ENCODE measurements around the gene NUDT8.
A peak's percentile ranks its signal among the peaks of the same experiment; 100 is the strongest.

The NUDT8 gene, protein sequence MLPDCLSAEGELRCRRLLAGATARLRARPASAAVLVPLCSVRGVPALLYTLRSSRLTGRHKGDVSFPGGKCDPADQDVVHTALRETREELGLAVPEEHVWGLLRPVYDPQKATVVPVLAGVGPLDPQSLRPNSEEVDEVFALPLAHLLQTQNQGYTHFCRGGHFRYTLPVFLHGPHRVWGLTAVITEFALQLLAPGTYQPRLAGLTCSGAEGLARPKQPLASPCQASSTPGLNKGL

DNA sequence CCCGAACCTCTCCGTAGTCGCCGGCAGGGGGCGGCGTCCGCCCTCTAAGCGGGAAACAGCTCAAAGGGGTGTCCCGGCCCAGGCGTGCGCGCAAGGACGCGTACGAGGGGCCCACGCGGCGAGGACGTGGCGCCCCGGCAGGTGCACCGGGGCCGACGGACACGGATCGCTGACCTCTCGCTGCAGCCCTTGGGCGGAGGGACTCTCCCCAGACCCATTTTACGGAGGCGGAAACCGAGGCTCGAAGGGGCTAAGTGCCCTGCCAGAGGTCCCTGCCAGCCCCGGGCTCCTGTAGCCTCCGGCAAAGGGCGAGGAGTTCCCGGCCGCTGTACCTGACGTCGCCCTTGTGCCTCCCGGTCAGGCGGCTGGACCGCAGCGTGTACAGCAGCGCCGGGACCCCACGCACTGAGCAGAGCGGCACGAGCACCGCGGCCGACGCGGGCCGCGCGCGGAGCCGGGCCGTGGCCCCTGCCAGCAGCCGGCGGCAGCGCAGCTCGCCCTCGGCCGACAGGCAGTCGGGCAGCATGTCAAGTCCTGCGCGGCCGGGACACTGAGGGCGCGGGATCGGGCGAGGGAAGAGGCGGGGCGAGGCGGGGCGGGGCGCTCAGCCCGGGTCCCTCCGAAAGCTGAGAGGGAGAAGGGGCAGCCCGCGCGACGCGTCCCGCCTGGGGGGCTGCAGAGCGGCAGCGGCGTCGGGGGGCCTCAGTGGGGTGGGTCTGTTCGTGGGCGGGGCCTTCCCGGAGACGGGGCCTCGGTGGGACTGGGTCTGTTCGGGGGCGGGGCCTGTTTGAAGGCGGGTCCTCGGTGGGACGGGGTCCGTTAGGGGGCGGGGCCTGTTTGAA, at the start of gene NUDT8:
NUDT8 (minus strand) TSS at position 552 of the 842 bp plus-strand sequence; CDS start at position 526, 26 bp downstream.
- TF ChIP-seq, protein P1, sequence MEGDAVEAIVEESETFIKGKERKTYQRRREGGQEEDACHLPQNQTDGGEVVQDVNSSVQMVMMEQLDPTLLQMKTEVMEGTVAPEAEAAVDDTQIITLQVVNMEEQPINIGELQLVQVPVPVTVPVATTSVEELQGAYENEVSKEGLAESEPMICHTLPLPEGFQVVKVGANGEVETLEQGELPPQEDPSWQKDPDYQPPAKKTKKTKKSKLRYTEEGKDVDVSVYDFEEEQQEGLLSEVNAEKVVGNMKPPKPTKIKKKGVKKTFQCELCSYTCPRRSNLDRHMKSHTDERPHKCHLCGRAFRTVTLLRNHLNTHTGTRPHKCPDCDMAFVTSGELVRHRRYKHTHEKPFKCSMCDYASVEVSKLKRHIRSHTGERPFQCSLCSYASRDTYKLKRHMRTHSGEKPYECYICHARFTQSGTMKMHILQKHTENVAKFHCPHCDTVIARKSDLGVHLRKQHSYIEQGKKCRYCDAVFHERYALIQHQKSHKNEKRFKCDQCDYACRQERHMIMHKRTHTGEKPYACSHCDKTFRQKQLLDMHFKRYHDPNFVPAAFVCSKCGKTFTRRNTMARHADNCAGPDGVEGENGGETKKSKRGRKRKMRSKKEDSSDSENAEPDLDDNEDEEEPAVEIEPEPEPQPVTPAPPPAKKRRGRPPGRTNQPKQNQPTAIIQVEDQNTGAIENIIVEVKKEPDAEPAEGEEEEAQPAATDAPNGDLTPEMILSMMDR (IDR thresholded peaks at IDR 0.05; ENCODE audit: low read depth, low read length), result peak; percentile 83
- peak; percentile 82 to 85 for DNase-seq (ENCODE audit: low read depth in 2 of 2)
- H3K4me3 ChIP-seq (replicated peaks in 1 of 2; ENCODE audit: low read depth in 2 of 2, low read length in 2 of 2), result peak within 1 kb of the TSS; percentile 70 to 71

DNA sequence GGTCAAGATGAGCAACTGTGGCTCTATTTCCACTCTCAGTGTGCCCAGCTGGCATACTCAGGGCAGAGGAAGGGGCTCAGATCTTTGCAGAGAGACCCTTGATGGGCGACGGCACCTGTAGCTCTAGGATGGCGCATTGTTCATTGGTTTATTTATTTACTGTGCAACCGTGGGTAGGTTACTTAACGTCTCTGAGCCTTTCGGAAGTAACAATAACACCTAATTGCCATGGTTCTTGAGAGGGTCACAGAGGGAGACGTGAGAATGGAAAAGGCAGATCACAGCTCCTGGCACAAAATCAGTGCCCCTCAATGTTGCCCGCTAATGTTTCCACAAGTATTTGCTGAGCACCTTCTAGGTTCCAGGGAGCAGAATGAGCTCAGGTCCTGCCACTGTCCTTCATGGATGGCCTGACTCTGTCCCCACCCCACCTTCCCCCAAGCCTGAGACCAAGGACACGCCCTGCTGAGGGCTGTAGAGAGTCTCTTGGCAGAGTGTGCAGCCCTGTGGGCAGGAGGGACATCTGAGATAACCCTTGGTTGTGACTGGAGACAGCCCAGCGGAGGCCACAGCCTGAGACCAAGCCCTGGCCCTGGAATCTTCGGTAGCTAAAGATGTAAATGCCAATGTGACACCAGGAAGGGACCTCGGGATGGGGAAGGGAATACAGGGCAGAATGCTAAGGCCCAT, 45.5 kb upstream of the NUDT8 start:
- no peak overlapping the region for H3K4me3 ChIP-seq (replicated peaks in 1 of 2; ENCODE audit: low read depth in 2 of 2, low read length in 2 of 2)
- TF ChIP-seq, protein P1 (IDR thresholded peaks at IDR 0.05; ENCODE audit: low read depth, low read length), result no peak

DNA sequence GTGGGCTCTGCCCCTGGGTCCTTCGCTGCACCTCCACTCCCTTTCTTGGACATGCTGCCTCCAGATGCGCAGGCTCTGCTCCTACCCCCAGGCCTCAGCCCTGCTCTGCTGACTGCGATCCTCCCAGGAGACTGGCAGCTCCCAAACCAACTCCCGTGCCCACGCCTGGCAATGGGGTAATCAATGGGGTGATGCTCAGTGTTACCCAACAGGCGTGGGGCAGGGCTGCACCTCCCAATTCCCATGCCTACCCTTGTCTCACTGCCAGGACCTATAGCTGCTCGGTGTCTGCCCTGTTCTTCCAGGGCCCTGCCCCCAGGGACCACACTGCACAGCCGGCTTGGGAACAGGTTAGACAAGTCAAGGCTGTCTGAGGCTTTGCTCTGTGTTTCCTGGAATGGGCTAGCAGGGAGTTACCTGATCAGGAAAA, 44.7 kb upstream of the NUDT8 start, which contains the start of gene ALDH3B2:
ALDH3B2 (minus strand) TSS at position 182 of the 430 bp plus-strand sequence. CDS start 7,688 bp downstream, outside the sequence.
- DNase-seq (ENCODE audit: low read depth in 2 of 2), result no peak
- TF ChIP-seq, protein P1 (IDR thresholded peaks at IDR 0.05; ENCODE audit: low read depth, low read length), result no peak
- H3K4me3 ChIP-seq (replicated peaks in 1 of 2; ENCODE audit: low read depth in 2 of 2, low read length in 2 of 2), result no peak within 1 kb of the TSS

More for the DNA sequence above, 45.5 kb upstream of the NUDT8 start:
- no peak for DNase-seq (ENCODE audit: low read depth in 2 of 2)

DNA sequence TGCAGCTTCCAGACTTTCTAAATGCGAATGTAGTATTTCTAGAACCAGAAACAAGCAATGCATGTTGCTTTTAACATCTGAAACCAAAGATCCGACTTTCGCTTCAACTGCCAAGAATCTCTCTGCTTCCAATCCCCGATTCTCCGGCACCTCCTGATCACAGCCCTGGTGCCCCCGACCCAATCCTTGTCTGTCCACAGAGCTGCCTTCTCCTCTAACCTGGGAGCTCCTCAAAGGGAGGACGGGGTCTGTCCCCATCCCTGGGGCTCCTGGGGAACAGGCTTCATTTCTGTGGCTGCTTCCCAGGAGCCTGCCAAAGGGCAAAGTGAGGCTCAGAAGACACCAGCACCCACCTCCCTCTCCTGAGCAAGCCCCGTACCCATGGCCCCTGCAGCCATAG, 44.2 kb upstream of the NUDT8 start:
- TF ChIP-seq, protein P1 (IDR thresholded peaks at IDR 0.05; ENCODE audit: low read depth, low read length), result no peak
- H3K4me3 ChIP-seq (replicated peaks in 1 of 2; ENCODE audit: low read depth in 2 of 2, low read length in 2 of 2), result no peak overlapping the region
- DNase-seq (ENCODE audit: low read depth in 2 of 2), result no peak

DNA sequence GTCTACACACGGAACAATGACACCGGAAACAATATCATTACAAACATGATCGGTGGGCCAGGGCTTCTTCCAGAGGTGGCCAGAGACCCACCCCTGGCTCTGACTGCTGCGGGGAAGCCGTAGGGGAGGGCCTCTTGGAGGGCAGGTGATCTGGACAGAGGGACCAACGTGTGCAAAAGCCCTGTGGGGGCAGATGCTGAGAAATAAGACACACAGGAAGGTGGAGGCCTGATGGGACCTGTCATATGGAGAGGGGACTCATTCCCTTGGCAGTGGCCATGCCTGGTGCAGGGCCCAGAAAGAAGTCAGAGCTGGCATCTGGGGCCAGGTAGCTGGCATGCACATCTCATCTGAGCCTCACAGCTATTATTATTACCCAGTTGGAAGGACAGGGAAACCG, 43.6 kb upstream of the NUDT8 start:
- TF ChIP-seq, protein P1 (IDR thresholded peaks at IDR 0.05; ENCODE audit: low read depth, low read length), result no peak
- H3K4me3 ChIP-seq (replicated peaks in 1 of 2; ENCODE audit: low read depth in 2 of 2, low read length in 2 of 2), result no peak overlapping the region
- DNase-seq (ENCODE audit: low read depth in 2 of 2), result no peak

DNA sequence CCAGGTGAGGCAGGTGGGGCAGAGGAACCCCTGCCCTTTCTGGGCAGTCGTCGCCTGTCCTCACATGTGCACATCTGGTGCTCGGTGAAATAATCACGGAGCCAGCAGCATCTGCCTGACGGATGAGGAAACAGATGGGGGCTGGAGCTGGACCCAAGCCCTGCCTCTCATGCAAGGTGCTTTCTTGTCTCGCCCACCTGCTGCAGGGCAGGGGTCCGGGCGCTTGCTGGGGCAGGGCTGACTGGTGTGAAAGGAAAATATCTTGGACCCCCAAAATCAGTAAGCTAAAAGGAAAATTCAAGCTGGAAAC, 41.4 kb upstream of the NUDT8 start:
- DNase-seq (ENCODE audit: low read depth in 2 of 2), result no peak
- TF ChIP-seq, protein P1 (IDR thresholded peaks at IDR 0.05; ENCODE audit: low read depth, low read length), result no peak
- H3K4me3 ChIP-seq (replicated peaks in 1 of 2; ENCODE audit: low read depth in 2 of 2, low read length in 2 of 2), result no peak overlapping the region
